NT2/D1 (cell line): Measurements from ENCODE around the gene DECR2.
A peak's percentile ranks its signal among the peaks of the same experiment; 100 is the strongest.
"Not testable (repeated sequence)": the region's sequence is repeated elsewhere in the genome, so short reads cannot be mapped to it uniquely, and the experiment has no call there.

Experiments
- DNase-seq: peaks from one replicate; pipeline ENCODE4 v3.0.0-alpha.2; 2011; ENCODE audit warnings: low read depth, low spot score
- H3K27me3 ChIP-seq: 2 replicates; pipeline ENCODE4 v1.6.0; 2011; ENCODE audit warnings: mild to moderate bottlenecking; ENCODE audit not compliant: insufficient read length, insufficient read depth
- H3K36me3 ChIP-seq: 2 replicates; pipeline ENCODE4 v1.6.1; 2011; ENCODE audit warnings: mild to moderate bottlenecking, low read length, mixed read lengths; ENCODE audit not compliant: insufficient read depth, insufficient read length
- H3K4me1 ChIP-seq: 2 replicates; pipeline ENCODE4 v1.5.1; 2011; ENCODE audit not compliant: insufficient read depth, insufficient read length
- H3K4me3 ChIP-seq: 2 replicates; pipeline ENCODE4 v1.5.1; 2011; ENCODE audit warnings: low read depth; ENCODE audit not compliant: insufficient read length
- H3K9ac ChIP-seq: 2 replicates; pipeline ENCODE4 v1.6.0; 2011; ENCODE audit warnings: low read depth; ENCODE audit not compliant: insufficient read length
- H3K9me3 ChIP-seq: 2 replicates; pipeline ENCODE4 v1.5.1; 2011; ENCODE audit warnings: mild to moderate bottlenecking, low read length; ENCODE audit not compliant: insufficient read depth
- SUZ12 ChIP-seq: IDR thresholded peaks from 2 replicates; pipeline ENCODE4 v1.6.1; 2011; ENCODE audit not compliant: insufficient read length, insufficient read depth; ENCODE audit errors: extremely low read depth
- YY1 ChIP-seq: IDR thresholded peaks from 2 replicates; pipeline ENCODE4 v1.6.1; 2011; ENCODE audit not compliant: insufficient read length, insufficient read depth
- ZNF274 ChIP-seq: IDR thresholded peaks from 2 replicates; pipeline ENCODE4 v1.6.1; 2011; ENCODE audit warnings: mild to moderate bottlenecking, low read depth, low read length

DECR2 gene

GRCh38 chr16:414395-415169, 12.9 kb downstream of the DECR2 start:
- no peaks in the 10 kb centered on the region for H3K9me3 ChIP-seq
- DNase-seq, result no peak
- H3K27me3 ChIP-seq, result no peaks in the 10 kb centered on the region
- H3K9ac ChIP-seq, result peak overlapping the region; percentile 2
- H3K4me3 ChIP-seq, result no peak overlapping the region
- peaks cover 10% of the 10 kb centered on the region for H3K4me1 ChIP-seq
- TF ChIP-seq YY1, result no peak
- no peak for TF ChIP-seq SUZ12
- no peak for TF ChIP-seq ZNF274
- peaks cover 24% of the 10 kb centered on the region for H3K36me3 ChIP-seq

- Histone ChIP-seq H3K36me3 (peaks cover 18% of the 10 kb centered on the region), H3K4me1 (peaks cover 10% of the 10 kb centered on the region)
- H3K27me3 ChIP-seq, H3K9ac ChIP-seq, H3K9me3 ChIP-seq, DNase-seq, H3K4me3 ChIP-seq: not testable (repeated sequence)
These were observed 13.4 kb downstream of the DECR2 start for GRCh38 chr16:415170-415498.

- peaks cover 32% of the 10 kb centered on the region for H3K27me3 ChIP-seq
- not testable (repeated sequence) for H3K4me3 ChIP-seq, H3K36me3 ChIP-seq, DNase-seq, H3K9ac ChIP-seq, H3K9me3 ChIP-seq, H3K4me1 ChIP-seq
These were observed 20.5 kb downstream of the DECR2 start for GRCh38 chr16:422179-422578.

GRCh38 chr16:424033-424622, 22.4 kb downstream of the DECR2 start:
- H3K9ac ChIP-seq, result no peak overlapping the region
- H3K36me3 ChIP-seq, result peaks cover 11% of the 10 kb centered on the region
- H3K4me3 ChIP-seq, result no peak overlapping the region

GRCh38 chr16:424623-425081, 23.0 kb downstream of the DECR2 start:
- no peak for DNase-seq

More at GRCh38 chr16:424033-424622, 22.4 kb downstream of the DECR2 start:
- no peaks in the 10 kb centered on the region for H3K9me3 ChIP-seq
- H3K4me1 ChIP-seq, result peaks cover 6% of the 10 kb centered on the region
- DNase-seq, result no peak
- peaks cover 35% of the 10 kb centered on the region for H3K27me3 ChIP-seq
- TF ChIP-seq ZNF274 (no peak), SUZ12 (peak; percentile 57)

GRCh38 chr16:425082-425718, 23.5 kb downstream of the DECR2 start, which contains the start of gene RAB11FIP3:
Gene RAB11FIP3 (plus strand): TSS chr16:425649. CDS start chr16:426007, 358 bp downstream.
- H3K4me1 ChIP-seq, result peaks cover 6% of the 10 kb centered on the region
- TF ChIP-seq YY1 (no peak), SUZ12 (no peak), ZNF274 (no peak)
- H3K27me3 ChIP-seq, result peaks cover 35% of the 10 kb centered on the region
- peak; percentile 79 for DNase-seq
- no peaks in the 10 kb centered on the region for H3K9me3 ChIP-seq
- peak within 1 kb of the TSS; percentile 79 for H3K4me3 ChIP-seq
- H3K9ac ChIP-seq, result peak within 1 kb of the TSS; percentile 97
- H3K36me3 ChIP-seq, result peaks cover 13% of the 10 kb centered on the region

More at GRCh38 chr16:424623-425081, 23.0 kb downstream of the DECR2 start:
- H3K36me3 ChIP-seq, result peaks cover 13% of the 10 kb centered on the region
- peak overlapping the region; percentile 59 for H3K4me3 ChIP-seq
- peaks cover 6% of the 10 kb centered on the region for H3K4me1 ChIP-seq
- TF ChIP-seq SUZ12 (peak; percentile 46), YY1 (no peak)
- no peaks in the 10 kb centered on the region for H3K9me3 ChIP-seq
- H3K9ac ChIP-seq, result peak overlapping the region; percentile 97
- H3K27me3 ChIP-seq, result peaks cover 35% of the 10 kb centered on the region

- Histone ChIP-seq H3K4me3 (peak overlapping the region; percentile 79), H3K36me3 (peaks cover 13% of the 10 kb centered on the region), H3K9ac (peak overlapping the region; percentile 97), H3K27me3 (peaks cover 35% of the 10 kb centered on the region), H3K9me3 (no peaks in the 10 kb centered on the region), H3K4me1 (peaks cover 6% of the 10 kb centered on the region)
- DNase-seq, result no peak
- TF ChIP-seq SUZ12 (no peak), YY1 (no peak), ZNF274 (no peak)
These were observed 24.0 kb downstream of the DECR2 start for GRCh38 chr16:425740-426114.
